ENCODE results near the gene GIMAP1.

Gene GIMAP1

GRCh38 chr7:150737265-150738055 is 21.0 kb downstream of the GIMAP1 start, which contains the start of gene GIMAP5:
GIMAP5 (plus strand) TSS chr7:150737418; CDS start chr7:150740885, 3,467 bp downstream.
- H3K4me2 ChIP-seq, result peak within 1 kb of the TSS; percentile 51 to 88 (median 72)

GRCh38 chr7:150738092-150738491 is 21.7 kb downstream of the GIMAP1 start:
- Histone ChIP-seq H3K9me3 (replicated peaks in 1 of 11) (peaks cover 0 to 10% (median under 1%) of the 10 kb centered on the region in 11 experiments; a peak in 7 of 22 replicates), H3K36me3 (peaks cover 0 to 36% (median 0%) of the 10 kb centered on the region in 11 experiments; a peak in 6 of 22 replicates), H3K4me1 (peaks cover 11 to 73% (median 14%) of the 10 kb centered on the region in 10 experiments), H3K27ac (peak overlapping the region in 3 of 11 experiments; percentile 54 to 58 (median 54); a peak in 3 of 22 replicates), H3K4me2 (peak overlapping the region; percentile 51 to 88 (median 72); a peak in 17 of 22 replicates), H4K20me1 (peaks cover 0 to 40% (median 0%) of the 10 kb centered on the region in 11 experiments; a peak in 2 of 22 replicates), H3K27me3 (no peaks in the 10 kb centered on the region), H3K9ac (peak overlapping the region in 3 of 11 experiments; percentile 57 to 80 (median 79); a peak in 7 of 22 replicates), H3K4me3 (peak overlapping the region in 3 of 10 experiments; percentile 60 to 67 (median 63); a peak in 7 of 20 replicates)
- TF ChIP-seq Cebpa-rat (IDR thresholded peaks at IDR 0.05), result no peak

More at GRCh38 chr7:150737265-150738055, 21.0 kb downstream of the GIMAP1 start, which contains the start of gene GIMAP5:
- Histone ChIP-seq H3K27me3 (no peaks in the 10 kb centered on the region), H4K20me1 (peaks cover 0 to 33% (median 0%) of the 10 kb centered on the region in 11 experiments; a peak in 2 of 22 replicates), H3K9me3 (replicated peaks in 1 of 11) (peaks cover 0 to 10% (median 4%) of the 10 kb centered on the region in 11 experiments; a peak in 7 of 22 replicates), H3K36me3 (peaks cover 0 to 30% (median 0%) of the 10 kb centered on the region in 11 experiments; a peak in 6 of 22 replicates), H3K4me1 (peaks cover 11 to 68% (median 14%) of the 10 kb centered on the region in 10 experiments), H3K27ac (peak within 1 kb of the TSS in 5 of 11 experiments; percentile 0 to 58 (median 54); a peak in 5 of 22 replicates), H3K9ac (peak within 1 kb of the TSS in 5 of 11 experiments; percentile 31 to 80 (median 57); a peak in 9 of 22 replicates), H3K4me3 (peak within 1 kb of the TSS in 6 of 10 experiments; percentile 7 to 67 (median 58); a peak in 11 of 20 replicates)
- no peak for TF ChIP-seq Cebpa-rat (IDR thresholded peaks at IDR 0.05)

- Histone ChIP-seq H3K4me3 (peak overlapping the region in 3 of 10 experiments; percentile 60 to 67 (median 63); a peak in 6 of 20 replicates), H3K4me2 (peak overlapping the region in 3 of 11 experiments; percentile 83 to 88 (median 85); a peak in 6 of 22 replicates), H4K20me1 (peaks cover 0 to 45% (median 0%) of the 10 kb centered on the region in 11 experiments; a peak in 2 of 22 replicates), H3K9ac (peak overlapping the region in 2 of 11 experiments; percentile 79 to 80; a peak in 5 of 22 replicates), H3K4me1 (peaks cover 11 to 77% (median 14%) of the 10 kb centered on the region in 10 experiments), H3K27ac (peak overlapping the region in 2 of 11 experiments; percentile 54 to 58; a peak in 2 of 22 replicates), H3K36me3 (peaks cover 0 to 41% (median 0%) of the 10 kb centered on the region in 11 experiments; a peak in 6 of 22 replicates), H3K9me3 (replicated peaks in 1 of 11) (peaks cover 0 to 10% (median 0%) of the 10 kb centered on the region in 11 experiments; a peak in 7 of 22 replicates), H3K27me3 (no peaks in the 10 kb centered on the region)
- no peak for TF ChIP-seq Cebpa-rat (IDR thresholded peaks at IDR 0.05)
Measured at GRCh38 chr7:150738591-150739001, 22.2 kb downstream of the GIMAP1 start.

GRCh38 chr7:150739033-150739432 is 22.6 kb downstream of the GIMAP1 start:
- Histone ChIP-seq H3K9ac (peak overlapping the region in 2 of 11 experiments; percentile 79 to 80; a peak in 4 of 22 replicates), H3K4me2 (peak overlapping the region in 3 of 11 experiments; percentile 83 to 88 (median 85); a peak in 6 of 22 replicates), H3K4me3 (peak overlapping the region in 3 of 10 experiments; percentile 60 to 67 (median 63); a peak in 5 of 20 replicates), H3K4me1 (peaks cover 11 to 73% (median 14%) of the 10 kb centered on the region in 10 experiments), H3K36me3 (peaks cover 0 to 46% (median 0%) of the 10 kb centered on the region in 11 experiments; a peak in 6 of 22 replicates), H4K20me1 (peaks cover 0 to 49% (median 0%) of the 10 kb centered on the region in 11 experiments; a peak in 2 of 22 replicates), H3K27me3 (no peaks in the 10 kb centered on the region), H3K27ac (0 out of 22 replicates have a peak overlapping the region, but pooled peaks of 1 of the 11 experiments have one; percentile 58), H3K9me3 (replicated peaks in 1 of 11) (peaks cover 0 to 10% (median 0%) of the 10 kb centered on the region in 11 experiments; a peak in 7 of 22 replicates)
- TF ChIP-seq Cebpa-rat (IDR thresholded peaks at IDR 0.05), result no peak

GRCh38 chr7:150740053-150740452 is 23.6 kb downstream of the GIMAP1 start:
- H3K27me3 ChIP-seq, result no peaks in the 10 kb centered on the region
- peaks cover 0 to 50% (median 0%) of the 10 kb centered on the region in 11 experiments; a peak in 6 of 22 replicates for H3K36me3 ChIP-seq
- no peak for TF ChIP-seq Cebpa-rat (IDR thresholded peaks at IDR 0.05)
- peak overlapping the region in 2 of 10 experiments; percentile 63 to 67; a peak in 4 of 20 replicates for H3K4me3 ChIP-seq
- peaks cover 0 to 7% (median 0%) of the 10 kb centered on the region in 11 experiments; a peak in 7 of 22 replicates for H3K9me3 ChIP-seq (replicated peaks in 1 of 11)
- H4K20me1 ChIP-seq, result peaks cover 0 to 53% (median 0%) of the 10 kb centered on the region in 11 experiments; a peak in 2 of 22 replicates
- peak overlapping the region in 1 of 11 experiments; percentile 80; a peak in 1 of 22 replicates for H3K9ac ChIP-seq
- H3K4me2 ChIP-seq, result peak overlapping the region in 3 of 11 experiments; percentile 83 to 88 (median 85); a peak in 6 of 22 replicates
- H3K4me1 ChIP-seq, result peaks cover 11 to 65% (median 14%) of the 10 kb centered on the region in 10 experiments
- no peak overlapping the region for H3K27ac ChIP-seq

GRCh38 chr7:150742286-150742968 is 26.0 kb downstream of the GIMAP1 start:
- peaks cover 0 to 53% (median 0%) of the 10 kb centered on the region in 11 experiments; a peak in 2 of 22 replicates for H4K20me1 ChIP-seq
- TF ChIP-seq Cebpa-rat (IDR thresholded peaks at IDR 0.05), result no peak
- peaks cover 0 to 50% (median 0%) of the 10 kb centered on the region in 11 experiments; a peak in 6 of 22 replicates for H3K36me3 ChIP-seq
- H3K9me3 ChIP-seq (replicated peaks in 1 of 11), result peaks cover 0 to 7% (median 0%) of the 10 kb centered on the region in 11 experiments; a peak in 7 of 22 replicates
- H3K4me3 ChIP-seq, result no peak overlapping the region
- H3K4me2 ChIP-seq, result peak overlapping the region in 2 of 11 experiments; percentile 14 to 29; a peak in 2 of 22 replicates
- no peak overlapping the region for H3K27ac ChIP-seq
- H3K4me1 ChIP-seq, result peaks cover 4 to 48% (median 6%) of the 10 kb centered on the region in 10 experiments
- no peaks in the 10 kb centered on the region for H3K27me3 ChIP-seq
- no peak overlapping the region; a peak in 1 of 22 replicates for H3K9ac ChIP-seq

- H3K4me2 ChIP-seq, result peak overlapping the region in 2 of 11 experiments; percentile 14 to 36; a peak in 2 of 22 replicates
- no peak overlapping the region for H3K27ac ChIP-seq
- H3K4me1 ChIP-seq, result peaks cover 0 to 58% (median 0%) of the 10 kb centered on the region in 10 experiments; a peak in 5 of 20 replicates
- no peaks in the 10 kb centered on the region for H3K27me3 ChIP-seq
- TF ChIP-seq Cebpa-rat (IDR thresholded peaks at IDR 0.05), result no peak
- H3K4me3 ChIP-seq, result no peak overlapping the region
- peaks cover 0 to 50% (median 0%) of the 10 kb centered on the region in 11 experiments; a peak in 6 of 22 replicates for H3K36me3 ChIP-seq
- H4K20me1 ChIP-seq, result peaks cover 0 to 53% (median 0%) of the 10 kb centered on the region in 11 experiments; a peak in 2 of 22 replicates
- peaks cover 0 to 7% (median 0%) of the 10 kb centered on the region in 11 experiments; a peak in 7 of 22 replicates for H3K9me3 ChIP-seq (replicated peaks in 1 of 11)
- H3K9ac ChIP-seq, result no peak overlapping the region
Measured at GRCh38 chr7:150744041-150744656, 27.7 kb downstream of the GIMAP1 start.

Measured in BLaER1 treated with 17β-estradiol and CSF1 and Interleukin-3, amounts not matched to agents 10 nM and 100 nM (cell line).